Right renal pelvis (tissue), 4 donors: Measurements from ENCODE around the gene PRKN. TPM values are rescaled to one million over a fixed set of nuclear protein-coding genes. Genes with fewer than 3 reads are reported as not detected.

ENCODE experiments used
- DNase-seq, 4 donors: peaks; one replicate each; pipeline ENCODE4 v3.0.0-alpha.2; 2013; ENCODE audit warnings: low read depth in 4 of 4, low spot score in 3 of 4, missing footprints in 1 of 4
- polyA plus RNA-seq, 4 donors: library from polyadenylated mRNA; unstranded; fragments of 120-200 nt; gene quantifications; one replicate each; pipeline ENCODE4 v1.2.1, GENCODE V29; 2013; ENCODE audit not compliant: insufficient read length in 4 of 4

The PRKN gene
- polyA plus RNA-seq, 4 donors, result 8.7 to 12.4 (median 10.8) TPM

DNA sequence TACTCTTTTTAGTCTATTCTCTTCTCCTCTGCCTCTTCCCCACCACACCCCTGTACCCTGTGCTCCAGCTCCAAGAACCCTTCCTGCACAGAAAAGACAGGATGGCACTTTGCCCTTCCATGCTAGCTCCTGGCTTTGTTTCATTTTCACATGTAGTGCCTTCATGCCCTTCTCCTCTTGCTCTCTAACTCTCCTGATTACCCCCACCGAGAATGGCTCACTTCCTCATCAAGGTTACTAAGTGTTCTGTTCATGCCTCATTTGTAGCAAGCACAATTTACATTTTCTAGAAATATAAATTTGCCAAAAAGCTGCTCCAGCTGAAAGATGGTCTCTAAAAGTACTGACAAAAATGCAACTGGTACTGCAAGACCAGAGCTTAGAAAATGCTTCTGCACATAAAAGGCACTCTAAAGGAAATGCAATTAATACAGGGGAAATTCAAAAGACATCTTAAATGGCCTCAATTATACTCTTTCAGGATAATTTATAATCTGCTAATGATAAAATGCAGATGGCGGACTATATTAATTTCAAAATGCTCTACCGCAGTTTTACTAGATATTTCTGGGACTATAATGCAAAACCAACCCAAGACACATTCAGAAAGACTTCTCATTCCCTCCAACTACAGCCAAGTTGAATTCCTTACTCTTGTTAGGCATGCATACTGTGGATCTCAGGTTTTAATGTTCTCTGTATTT is 570.2 kb downstream of the PRKN start:
- DNase-seq, result no peak

DNA sequence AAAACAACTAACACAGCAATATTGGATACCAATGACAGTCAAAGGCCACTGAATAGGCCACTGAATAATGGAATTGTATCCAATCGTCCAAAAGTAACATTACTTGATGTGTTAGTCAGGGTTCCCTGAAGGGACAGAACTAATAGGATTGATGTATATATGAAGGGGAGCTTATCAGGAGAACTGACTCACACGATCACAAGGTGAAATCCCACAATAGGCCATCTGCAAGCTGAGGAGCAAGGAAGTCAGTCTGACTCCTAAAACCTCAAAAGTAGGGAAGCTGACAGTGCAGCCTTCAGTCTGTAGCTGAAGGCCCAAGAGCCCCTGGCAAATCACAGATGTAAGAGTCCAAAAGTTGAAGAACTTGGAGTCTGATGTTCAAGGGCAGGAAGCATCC is 571.4 kb downstream of the PRKN start:
- DNase-seq, result no peak

DNA sequence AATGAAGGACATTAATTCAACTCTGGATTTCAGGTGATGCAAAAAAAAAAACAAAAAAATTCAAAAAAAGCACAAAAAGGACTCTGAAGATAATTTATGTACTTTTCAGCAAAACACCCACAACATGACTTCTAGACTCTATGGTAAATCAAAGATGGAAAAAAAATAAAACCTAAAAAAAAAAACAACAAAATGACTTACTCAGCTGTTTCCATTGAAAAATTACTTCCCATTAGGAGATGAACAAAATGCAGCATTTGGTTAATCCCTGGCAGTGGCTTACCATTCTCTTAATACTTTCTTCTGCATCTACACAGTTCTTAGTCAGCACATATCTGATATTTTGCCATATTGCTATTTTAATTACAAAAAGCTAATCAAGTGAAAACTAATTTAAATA is 572.6 kb downstream of the PRKN start:
- no peak for DNase-seq

DNA sequence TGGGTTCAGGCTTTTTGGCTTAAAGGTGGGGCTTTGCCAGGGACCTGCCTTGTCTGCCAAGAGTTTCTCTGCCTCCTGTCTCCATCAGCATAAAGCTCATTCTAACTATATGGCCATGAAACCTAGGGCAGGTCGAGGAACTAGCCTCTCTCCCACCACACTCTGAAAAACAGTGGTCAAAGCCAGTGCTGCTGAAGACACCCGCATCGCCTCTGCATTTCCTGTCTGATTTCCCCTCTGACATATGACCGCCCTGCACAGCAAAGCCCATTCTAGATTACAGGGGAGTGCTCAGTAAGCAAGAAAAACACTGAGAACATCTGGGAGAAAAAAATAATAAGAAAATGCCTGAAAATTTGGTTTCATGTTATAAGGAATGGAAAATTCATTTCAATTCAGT is 573.6 kb downstream of the PRKN start:
- DNase-seq, result no peak

DNA sequence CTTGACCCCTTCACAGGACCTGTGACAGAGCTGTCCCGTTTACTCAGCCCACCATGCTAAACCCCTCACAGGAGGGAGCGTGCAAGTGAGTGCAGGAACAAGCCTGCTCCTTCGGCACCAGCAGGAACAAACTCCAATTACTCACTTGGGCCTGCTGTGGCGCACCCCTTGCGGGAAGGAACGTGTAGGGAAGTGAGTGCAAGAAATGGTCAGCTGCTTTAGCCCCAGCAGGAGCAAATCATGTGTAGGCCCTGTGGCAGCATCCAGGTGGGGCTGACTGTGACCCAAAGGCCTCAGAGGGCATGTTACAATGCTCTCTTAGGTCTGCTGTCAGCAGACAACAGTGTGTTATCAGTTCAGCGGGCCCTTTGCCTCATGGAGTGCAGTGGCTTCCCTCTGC is 574.4 kb downstream of the PRKN start:
- no peak for DNase-seq

DNA sequence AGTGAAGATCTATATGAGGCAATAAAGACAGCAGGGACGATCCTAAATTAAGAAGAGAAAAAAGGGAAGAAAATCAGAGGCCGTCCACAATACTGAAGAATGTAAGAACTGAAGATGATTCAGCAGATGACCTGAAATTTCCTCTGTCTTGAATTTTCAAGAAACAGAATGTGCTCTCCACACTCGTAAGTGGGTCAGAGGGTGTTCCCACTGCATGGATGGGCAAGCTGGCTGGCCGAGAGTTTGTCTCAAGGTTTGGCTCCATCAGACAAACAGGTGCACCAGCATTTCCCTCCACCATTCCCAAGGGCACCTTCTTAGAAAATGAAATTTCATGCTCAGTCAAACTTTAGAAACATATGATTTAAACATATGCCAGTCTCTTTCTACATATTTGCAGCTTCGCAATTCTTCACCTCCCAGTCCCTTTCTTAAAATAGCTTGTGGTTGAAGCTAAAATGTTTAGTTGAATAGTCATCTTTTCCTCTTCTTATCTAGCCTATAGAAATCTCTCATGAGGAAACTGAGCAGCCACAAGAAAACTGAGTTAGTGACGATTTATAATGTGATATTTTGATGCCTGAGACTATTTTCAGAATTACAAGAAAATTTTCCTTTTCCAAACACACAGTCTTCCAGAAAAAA is 576.4 kb downstream of the PRKN start:
- no peak for DNase-seq

DNA sequence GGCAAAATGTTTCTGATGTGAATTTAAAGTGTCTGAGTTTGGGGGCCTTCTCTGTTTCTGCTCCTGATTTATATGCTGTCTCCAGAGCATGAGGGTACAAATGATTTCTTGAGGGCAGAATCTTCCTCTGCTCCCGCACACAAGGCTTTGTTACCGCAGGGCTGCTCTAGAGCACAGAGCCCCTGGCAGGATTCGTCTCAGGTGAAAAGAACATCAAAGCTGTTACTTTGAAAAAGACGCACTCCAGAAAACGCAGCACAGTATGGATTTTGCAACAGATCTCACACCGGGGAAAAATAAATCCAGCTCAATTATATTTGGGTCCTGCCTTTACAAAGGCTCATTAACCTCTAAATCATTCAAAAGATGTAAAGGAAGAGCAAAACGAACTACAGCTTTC is 577.3 kb downstream of the PRKN start:
- no peak for DNase-seq

DNA sequence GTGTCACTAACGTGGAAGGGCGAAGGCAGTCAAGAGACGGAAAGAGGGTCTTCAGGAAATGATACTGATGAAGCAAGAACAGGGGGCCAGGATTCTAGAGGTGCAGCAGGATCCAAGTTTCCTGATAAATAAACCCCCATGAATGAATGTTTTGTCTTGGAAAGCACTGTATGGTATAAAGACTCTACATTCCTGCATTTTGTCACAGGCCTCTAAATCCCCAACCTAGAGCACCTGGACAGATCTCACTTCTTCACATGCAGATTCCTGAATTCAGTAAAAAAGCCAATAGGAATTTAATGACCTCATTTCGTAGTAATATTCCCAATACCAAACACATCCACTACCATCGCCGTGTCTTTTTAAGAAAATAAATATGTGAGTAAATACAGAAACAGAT is 577.8 kb downstream of the PRKN start:
- no peak for DNase-seq

DNA sequence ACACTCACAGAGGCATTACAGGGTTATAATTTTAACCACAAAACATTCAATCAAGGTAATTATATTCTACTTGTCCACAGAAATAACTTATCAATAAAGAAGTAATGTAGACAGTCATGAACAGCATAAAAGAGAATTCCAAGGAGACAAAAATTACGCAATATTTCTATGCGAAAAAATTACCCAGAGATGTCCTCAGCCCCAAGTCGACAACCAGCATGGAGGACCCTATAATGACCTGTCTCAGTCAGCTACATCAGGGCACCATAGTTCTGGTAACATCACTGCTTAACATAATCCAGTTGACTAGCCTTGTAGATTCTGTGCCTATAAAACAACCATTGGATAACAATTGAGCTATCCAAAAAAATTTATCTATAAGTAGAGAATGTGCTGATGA is 579.8 kb downstream of the PRKN start:
- no peak for DNase-seq

DNA sequence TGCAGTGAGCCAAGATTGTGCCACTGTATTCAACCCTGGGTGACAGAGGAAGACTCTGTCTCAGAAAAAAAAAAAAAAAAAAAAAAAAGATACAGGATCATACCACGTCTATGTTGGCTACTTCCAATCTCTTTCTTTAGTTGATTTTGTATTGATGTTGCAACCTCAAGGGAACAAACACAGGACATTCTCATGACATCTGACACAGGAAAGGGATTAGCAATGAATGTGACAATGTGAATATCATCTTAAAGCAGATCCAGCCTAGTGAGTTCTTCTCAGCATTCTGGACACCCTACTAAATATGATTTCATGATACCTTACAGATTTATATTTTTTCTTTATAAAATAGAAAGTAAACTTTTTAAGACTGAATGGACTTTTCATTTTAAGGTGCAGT is 580.3 kb downstream of the PRKN start:
- DNase-seq, result no peak

DNA sequence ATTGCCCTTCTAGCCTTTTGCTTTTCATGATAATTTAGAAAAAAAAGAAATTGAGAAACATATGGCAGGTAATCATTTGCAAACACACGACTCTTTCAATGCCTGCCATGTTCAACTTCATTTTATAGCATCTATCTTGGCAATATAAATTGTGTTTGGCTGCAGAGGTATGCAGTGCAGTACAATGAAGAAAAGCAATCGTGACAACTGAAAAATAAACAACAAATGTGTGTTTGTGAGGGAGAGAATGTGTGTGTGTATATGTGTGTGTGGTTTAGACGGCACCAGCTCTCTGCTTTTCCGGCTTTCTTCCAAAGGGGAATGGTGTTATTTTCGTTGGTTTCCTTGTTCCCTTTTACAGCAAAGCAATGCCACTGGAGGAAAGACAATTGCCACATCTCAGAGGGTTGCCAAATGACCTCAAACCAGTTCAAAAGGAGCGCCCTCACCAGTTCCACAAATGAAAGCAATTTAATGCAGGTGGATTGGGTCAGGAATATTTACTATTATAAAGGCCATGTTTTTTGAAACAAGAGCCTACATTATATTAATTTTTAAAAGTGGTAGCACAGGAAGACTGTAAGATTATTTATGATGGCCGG is 587.2 kb downstream of the PRKN start:
- DNase-seq, result no peak

DNA sequence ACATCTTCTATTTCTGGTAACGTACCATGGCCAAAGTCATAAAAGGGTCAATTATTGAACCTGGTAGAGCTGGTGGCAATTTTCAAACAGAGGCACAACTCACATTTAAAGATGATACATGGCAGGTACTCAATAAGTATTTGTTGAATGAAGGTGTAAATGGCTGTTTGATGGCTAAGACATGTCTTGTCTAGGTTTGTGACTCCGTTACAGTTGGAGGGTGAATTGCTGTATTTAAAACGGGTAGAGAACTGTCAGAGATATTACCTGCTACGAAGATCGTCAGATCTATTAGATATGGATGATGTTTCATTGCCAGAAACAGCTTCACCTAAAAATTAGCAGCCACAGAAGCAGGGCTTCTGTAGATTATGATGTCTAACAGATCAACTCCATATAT is 601.9 kb downstream of the PRKN start:
- no peak for DNase-seq

DNA sequence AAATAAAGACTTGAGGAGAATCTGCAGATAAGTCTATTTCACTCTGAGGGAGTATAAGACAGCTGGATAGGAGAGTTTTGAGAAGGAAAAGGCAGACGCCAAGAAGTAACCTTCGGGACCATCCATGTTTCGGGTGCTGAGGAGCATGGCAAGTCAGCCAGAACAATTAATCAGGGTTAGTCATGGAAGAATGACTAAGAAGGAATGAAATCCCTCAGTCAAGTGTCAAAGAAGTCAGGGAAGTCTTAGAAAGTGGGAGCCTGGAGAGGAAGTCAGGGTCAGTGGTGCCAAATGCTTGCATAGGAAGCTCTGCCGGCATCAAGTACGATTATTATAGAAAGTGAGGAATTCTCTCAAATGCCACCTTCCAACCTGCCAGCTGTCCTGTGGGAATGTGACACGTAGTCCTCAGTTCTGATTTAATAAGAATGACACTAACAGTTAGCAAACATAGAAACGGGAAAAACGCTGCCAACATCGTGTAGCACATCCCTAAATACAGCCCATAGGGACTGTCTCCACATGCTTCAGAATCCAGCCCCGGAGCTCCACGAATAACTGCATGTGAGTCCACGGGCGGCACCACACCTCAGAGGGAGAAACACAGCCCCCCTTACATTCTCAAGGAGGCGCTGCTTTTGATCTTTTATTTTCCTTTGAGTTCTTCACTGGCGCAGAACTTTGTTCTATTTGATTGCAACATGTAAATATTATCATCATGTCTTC is 602.7 kb downstream of the PRKN start:
- no peak for DNase-seq

DNA sequence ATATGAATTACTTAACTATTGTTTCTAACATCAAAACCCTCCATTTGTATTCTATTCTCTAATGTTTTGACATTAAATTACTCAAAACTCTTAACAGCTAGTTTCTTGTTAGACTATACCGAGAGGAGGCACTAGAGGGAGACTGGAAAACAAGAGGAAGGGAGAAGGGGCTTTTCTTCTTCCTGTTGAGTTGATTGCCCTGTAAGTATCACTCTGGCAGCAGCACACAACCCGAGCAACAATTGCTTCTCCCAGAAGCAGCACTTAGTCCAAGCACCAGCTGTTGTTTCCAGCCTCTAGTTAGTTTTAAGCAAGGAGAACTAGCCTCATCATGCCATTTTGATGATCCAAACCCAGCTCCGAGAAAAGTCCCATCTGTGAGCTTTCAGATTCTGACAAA is 603.8 kb downstream of the PRKN start:
- no peak for DNase-seq

DNA sequence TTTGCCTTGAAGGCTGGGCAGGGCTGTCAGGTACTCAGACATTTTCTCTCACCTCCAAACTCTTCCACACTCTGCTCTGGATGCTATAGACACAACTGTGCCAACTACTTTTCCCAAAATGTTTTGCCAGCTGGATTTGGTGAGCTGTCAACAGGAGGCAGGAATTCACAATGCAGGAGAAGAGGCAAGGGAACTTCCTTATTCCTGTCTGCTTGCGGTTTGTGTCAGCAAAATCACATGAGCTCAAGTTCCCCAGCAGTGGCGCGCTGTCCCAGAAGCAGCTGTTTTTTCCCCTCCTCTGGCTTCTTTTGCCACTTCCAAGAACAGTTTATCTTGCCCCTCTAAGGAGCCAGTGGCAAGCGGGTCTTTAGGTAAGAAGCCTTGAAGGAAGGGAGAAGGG is 608.2 kb downstream of the PRKN start:
- DNase-seq, result no peak

DNA sequence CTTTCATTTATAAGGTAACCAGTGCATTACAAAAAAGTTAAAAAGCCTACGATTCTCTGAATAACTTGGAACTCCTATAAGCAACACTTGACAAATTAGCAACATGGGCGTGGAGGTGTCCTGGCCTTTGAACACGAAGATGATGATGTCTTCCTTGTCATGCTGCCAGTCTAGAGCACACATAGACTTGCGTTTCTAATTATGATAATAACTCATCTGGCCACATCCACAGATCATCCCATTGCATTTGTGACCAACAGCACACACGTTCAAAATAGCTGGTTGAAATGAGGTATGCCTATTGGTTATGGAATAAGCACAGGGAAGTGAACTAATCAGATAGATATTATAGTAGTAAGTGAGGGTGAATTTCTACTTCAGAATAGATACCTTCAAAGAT is 608.9 kb downstream of the PRKN start:
- no peak for DNase-seq

DNA sequence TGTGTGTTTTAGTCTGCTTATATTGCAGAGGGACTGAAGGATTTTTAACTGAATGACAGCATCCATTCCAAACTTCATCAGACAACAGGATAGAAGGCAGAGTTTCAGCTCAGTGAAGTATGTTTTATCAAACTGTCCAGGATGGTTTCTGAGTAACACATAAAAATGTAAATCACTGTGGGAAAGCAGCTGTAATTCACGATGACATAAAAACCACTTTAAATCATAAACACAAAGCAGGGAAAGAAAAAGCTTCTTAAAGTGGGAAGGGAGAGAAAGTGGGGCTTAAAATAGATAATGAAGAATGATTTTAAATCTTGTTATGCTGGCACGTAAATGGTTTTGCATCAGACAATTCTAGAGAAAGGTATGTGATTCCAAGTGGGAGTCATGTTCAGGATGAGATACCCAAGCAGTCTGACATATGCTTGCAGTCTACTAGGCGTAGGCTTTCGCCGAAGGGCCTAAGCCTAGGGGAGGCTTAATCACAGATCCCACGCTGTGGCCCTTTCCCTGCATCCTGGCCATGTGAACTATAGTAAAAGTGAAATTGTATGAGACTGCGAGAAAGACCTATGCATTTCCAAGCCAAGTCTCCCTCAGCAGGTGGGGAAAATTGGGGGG is 610.6 kb downstream of the PRKN start:
- DNase-seq, result no peak

DNA sequence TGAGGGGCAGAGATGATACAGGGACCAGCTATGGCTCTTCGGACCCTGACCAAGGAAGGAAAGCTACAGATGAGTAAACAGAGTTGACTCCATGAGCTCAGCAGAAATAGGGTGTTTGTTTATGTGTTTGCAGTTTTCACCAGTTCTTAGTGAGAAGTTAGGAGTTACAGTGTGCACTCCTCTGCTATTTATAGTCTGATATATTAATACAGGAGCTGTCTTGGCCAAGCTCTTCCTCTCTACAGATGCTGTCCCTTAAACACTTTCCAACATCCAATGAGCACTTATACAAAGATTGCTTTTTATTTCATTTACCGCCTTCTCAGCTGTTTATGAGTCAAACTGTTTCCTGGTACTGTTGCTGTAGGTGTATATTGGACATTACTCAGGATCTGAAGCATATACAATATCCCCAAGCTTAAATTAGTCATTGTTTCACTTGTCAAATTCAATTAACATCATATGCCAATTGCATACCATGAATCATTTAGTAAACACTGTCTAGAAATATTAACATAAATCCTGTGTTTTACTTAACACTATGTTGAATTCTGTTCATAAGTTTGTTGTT is 618.0 kb downstream of the PRKN start:
- no peak for DNase-seq

DNA sequence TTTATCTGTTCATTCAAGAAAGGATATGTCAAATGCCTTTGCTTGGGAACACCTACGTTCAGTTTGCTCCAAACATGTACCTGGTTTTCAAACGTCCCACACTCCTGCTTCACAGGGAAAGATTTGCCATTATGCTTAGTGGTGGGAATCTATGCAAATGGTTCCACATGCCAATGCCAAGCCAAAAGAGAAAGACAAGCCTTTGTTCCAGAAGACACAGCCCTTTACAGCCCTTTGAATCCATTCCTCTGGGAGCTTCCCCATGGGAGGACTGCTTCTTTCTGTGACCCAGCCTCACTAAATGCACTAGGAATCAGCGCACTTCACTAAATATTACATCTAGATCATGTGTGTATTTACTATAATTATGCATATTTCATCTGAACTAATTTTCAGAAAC is 619.5 kb downstream of the PRKN start:
- no peak for DNase-seq

DNA sequence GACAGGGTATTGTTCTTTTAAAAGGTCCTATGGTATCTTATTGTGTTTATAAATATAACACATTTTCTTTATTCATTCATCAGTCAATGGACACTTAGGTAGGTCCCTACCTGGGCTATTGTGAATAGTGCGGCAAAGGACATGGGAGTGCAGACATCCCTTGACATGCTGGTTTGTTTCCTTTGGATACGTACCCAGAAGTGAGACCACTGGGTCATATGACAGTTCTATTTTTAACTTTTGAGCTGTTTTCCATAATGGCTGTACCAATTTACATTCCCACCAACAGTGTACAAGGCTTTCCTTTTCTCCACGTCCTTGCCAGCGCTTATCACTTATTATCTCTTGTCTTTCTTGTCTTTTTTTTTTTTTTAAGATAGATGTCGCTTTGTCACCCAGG is 627.5 kb downstream of the PRKN start:
- no peak for DNase-seq

DNA sequence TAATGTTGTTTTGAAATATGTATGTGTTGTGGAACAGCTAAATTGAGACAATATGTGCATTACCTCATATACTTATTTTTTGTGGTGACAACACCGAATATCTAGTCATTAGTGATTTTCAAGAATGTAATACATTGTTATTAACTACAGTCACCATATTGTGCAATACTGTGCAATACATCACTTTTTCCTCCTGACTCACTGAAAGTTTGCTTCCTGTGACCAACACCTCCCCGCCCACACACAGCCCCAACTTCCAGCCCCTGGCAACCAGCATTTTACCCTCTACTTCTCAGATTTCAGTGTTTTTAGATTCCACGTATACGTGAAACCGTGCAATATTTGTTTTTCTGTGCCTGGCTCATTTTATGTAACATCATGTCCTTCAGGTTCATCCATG is 627.9 kb downstream of the PRKN start:
- no peak for DNase-seq
